Measurements from ENCODE around the gene ATP5MC3.
A peak's percentile ranks its signal among the peaks of the same experiment; 100 is the strongest.

ATP5MC3 gene

DNA sequence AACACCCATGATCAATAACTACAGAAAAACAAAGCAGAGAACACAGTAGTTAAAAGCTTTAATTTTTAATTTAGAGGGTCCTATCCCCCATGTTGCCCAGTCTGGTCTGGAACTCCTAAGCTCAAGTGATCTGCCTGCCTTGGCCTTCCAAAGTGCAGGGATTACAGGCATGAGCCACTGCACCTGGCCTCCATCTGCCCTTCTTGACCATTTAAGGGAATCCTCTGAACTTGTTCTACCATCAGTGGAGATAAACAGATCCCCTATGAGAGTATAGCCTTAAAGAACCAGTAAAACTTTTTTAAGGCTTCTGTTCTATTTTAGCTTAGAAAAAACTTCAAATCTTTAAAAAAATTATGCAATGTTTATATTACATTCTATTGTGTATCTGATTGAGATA, 13.5 kb upstream of the ATP5MC3 start:
- Histone ChIP-seq H3K9me3 (ENCODE audit: control insufficient read depth in 2 of 2, low read length in 2 of 2) (no peaks in the 10 kb centered on the region), H3K27me3 (ENCODE audit: control insufficient read depth in 2 of 2, insufficient read depth in 2 of 2, low read length in 2 of 2) (peaks cover 0 to 2% of the 10 kb centered on the region in 2 donors), H3K4me1 (ENCODE audit: control insufficient read depth in 2 of 2, insufficient read depth in 2 of 2, low read length in 2 of 2) (no peaks in the 10 kb centered on the region), H3K9ac (ENCODE audit: low read depth in 1 of 2, low read length in 2 of 2) (no peak overlapping the region), H3K4me3 (ENCODE audit: low read length in 2 of 2) (no peak overlapping the region), H3K27ac (ENCODE audit: low read depth in 2 of 2, low read length in 2 of 2) (no peak overlapping the region), H3K36me3 (ENCODE audit: control insufficient read depth in 2 of 2, insufficient read depth in 2 of 2, low read length in 2 of 2) (no peaks in the 10 kb centered on the region)

DNA sequence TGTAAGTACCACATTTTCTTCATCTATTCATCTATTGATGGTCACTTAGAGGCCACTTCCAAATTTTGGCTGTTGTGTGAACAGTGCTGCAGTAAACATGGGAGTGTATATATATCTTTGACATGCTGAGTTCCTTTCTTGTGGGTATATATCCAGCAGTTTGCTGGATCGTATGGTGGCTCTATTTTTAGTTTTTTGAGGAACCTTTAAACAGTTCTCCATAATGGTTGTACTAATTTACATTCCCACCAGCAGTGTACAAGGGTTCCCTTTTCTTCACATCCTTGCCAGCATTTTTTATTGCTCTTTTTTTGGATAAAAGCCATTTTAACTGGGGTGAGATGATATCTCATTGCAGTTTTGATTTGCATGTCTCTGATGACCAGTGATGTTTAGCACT, 7.3 kb upstream of the ATP5MC3 start:
- no peak overlapping the region for H3K27ac ChIP-seq (ENCODE audit: low read depth in 2 of 2, low read length in 2 of 2)
- H3K9ac ChIP-seq (ENCODE audit: low read depth in 1 of 2, low read length in 2 of 2), result no peak overlapping the region
- no peak overlapping the region for H3K4me3 ChIP-seq (ENCODE audit: low read length in 2 of 2)
- H3K27me3 ChIP-seq (ENCODE audit: control insufficient read depth in 2 of 2, insufficient read depth in 2 of 2, low read length in 2 of 2), result no peaks in the 10 kb centered on the region
- H3K4me1 ChIP-seq (ENCODE audit: control insufficient read depth in 2 of 2, insufficient read depth in 2 of 2, low read length in 2 of 2), result no peaks in the 10 kb centered on the region
- H3K9me3 ChIP-seq (ENCODE audit: control insufficient read depth in 2 of 2, low read length in 2 of 2), result no peaks in the 10 kb centered on the region
- no peaks in the 10 kb centered on the region for H3K36me3 ChIP-seq (ENCODE audit: control insufficient read depth in 2 of 2, insufficient read depth in 2 of 2, low read length in 2 of 2)

DNA sequence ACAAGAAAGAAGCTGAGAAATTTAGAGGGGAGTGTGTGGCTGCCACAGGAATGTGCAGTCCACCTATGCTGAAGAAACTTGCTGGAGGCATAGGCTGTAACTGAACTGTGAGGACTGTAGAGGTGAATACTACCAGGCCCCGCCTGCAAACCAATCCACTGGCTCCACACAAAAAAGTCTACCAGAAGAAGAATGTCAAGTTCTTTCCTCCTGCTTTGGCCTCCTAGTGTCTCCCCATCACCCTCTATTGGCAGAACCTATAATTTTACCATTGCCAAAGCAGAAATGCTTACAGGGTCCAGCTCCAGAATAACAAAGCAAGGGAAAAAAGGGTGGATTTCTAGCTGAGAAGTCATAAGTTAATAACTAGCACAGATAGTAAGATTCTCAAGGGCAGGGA, 5.9 kb upstream of the ATP5MC3 start:
- Histone ChIP-seq H3K9me3 (ENCODE audit: control insufficient read depth in 2 of 2, low read length in 2 of 2) (no peaks in the 10 kb centered on the region), H3K27ac (ENCODE audit: low read depth in 2 of 2, low read length in 2 of 2) (no peak overlapping the region), H3K9ac (ENCODE audit: low read depth in 1 of 2, low read length in 2 of 2) (no peak overlapping the region), H3K36me3 (ENCODE audit: control insufficient read depth in 2 of 2, insufficient read depth in 2 of 2, low read length in 2 of 2) (no peaks in the 10 kb centered on the region), H3K27me3 (ENCODE audit: control insufficient read depth in 2 of 2, insufficient read depth in 2 of 2, low read length in 2 of 2) (no peaks in the 10 kb centered on the region), H3K4me1 (ENCODE audit: control insufficient read depth in 2 of 2, insufficient read depth in 2 of 2, low read length in 2 of 2) (no peaks in the 10 kb centered on the region), H3K4me3 (ENCODE audit: low read length in 2 of 2) (no peak overlapping the region)

GRCh38 chr2:175183674-175184073, 2.2 kb upstream of the ATP5MC3 start:
- Histone ChIP-seq H3K4me3 (ENCODE audit: low read length in 2 of 2) (no peak overlapping the region), H3K36me3 (ENCODE audit: control insufficient read depth in 2 of 2, insufficient read depth in 2 of 2, low read length in 2 of 2) (peaks cover 11 to 12% of the 10 kb centered on the region in 2 donors), H3K27ac (ENCODE audit: low read depth in 2 of 2, low read length in 2 of 2) (no peak overlapping the region), H3K9me3 (ENCODE audit: control insufficient read depth in 2 of 2, low read length in 2 of 2) (no peaks in the 10 kb centered on the region), H3K4me1 (ENCODE audit: control insufficient read depth in 2 of 2, insufficient read depth in 2 of 2, low read length in 2 of 2) (peaks cover 0 to 4% of the 10 kb centered on the region in 2 donors), H3K9ac (ENCODE audit: low read depth in 1 of 2, low read length in 2 of 2) (no peak overlapping the region), H3K27me3 (ENCODE audit: control insufficient read depth in 2 of 2, insufficient read depth in 2 of 2, low read length in 2 of 2) (no peaks in the 10 kb centered on the region)

- H3K27ac ChIP-seq (ENCODE audit: low read depth in 2 of 2, low read length in 2 of 2), result peak overlapping the region; percentile 94 to 96
- H3K9me3 ChIP-seq (ENCODE audit: control insufficient read depth in 2 of 2, low read length in 2 of 2), result no peaks in the 10 kb centered on the region
- H3K36me3 ChIP-seq (ENCODE audit: control insufficient read depth in 2 of 2, insufficient read depth in 2 of 2, low read length in 2 of 2), result peaks cover 26 to 29% of the 10 kb centered on the region in 2 donors
- H3K4me1 ChIP-seq (ENCODE audit: control insufficient read depth in 2 of 2, insufficient read depth in 2 of 2, low read length in 2 of 2), result peaks cover 0 to 4% of the 10 kb centered on the region in 2 donors
- peak overlapping the region; percentile 90 to 96 for H3K4me3 ChIP-seq (ENCODE audit: low read length in 2 of 2)
- H3K27me3 ChIP-seq (ENCODE audit: control insufficient read depth in 2 of 2, insufficient read depth in 2 of 2, low read length in 2 of 2), result no peaks in the 10 kb centered on the region
- peak overlapping the region; percentile 60 to 99 for H3K9ac ChIP-seq (ENCODE audit: low read depth in 1 of 2, low read length in 2 of 2)
These were observed 383 bp upstream of the ATP5MC3 start for GRCh38 chr2:175181877-175182308.

DNA sequence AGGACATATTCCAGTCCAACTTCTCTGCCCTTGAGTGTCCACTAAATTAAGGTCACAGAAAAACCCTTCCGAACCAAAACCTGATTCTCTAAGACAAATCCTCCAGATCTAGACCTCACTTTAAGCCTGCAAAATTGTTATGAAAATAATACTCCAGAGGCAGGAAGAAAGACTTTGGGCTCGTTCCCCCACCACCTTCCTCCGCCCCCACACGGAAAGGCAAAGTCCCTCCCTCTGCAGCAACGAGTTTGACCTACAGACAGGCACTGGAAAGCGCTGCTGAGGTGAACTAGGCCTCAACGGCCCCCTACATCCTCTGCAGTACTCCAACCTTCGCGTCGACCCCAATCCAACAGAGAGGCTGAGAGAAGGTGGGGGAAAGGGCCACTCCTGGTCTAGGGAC, 808 bp downstream of the ATP5MC3 start:
- Histone ChIP-seq H3K9me3 (ENCODE audit: control insufficient read depth in 2 of 2, low read length in 2 of 2) (no peaks in the 10 kb centered on the region), H3K4me3 (ENCODE audit: low read length in 2 of 2) (peak overlapping the region; percentile 90 to 96), H3K36me3 (ENCODE audit: control insufficient read depth in 2 of 2, insufficient read depth in 2 of 2, low read length in 2 of 2) (peaks cover 35 to 38% of the 10 kb centered on the region in 2 donors), H3K9ac (ENCODE audit: low read depth in 1 of 2, low read length in 2 of 2) (peak overlapping the region; percentile 99), H3K27ac (ENCODE audit: low read depth in 2 of 2, low read length in 2 of 2) (peak overlapping the region; percentile 94 to 96), H3K27me3 (ENCODE audit: control insufficient read depth in 2 of 2, insufficient read depth in 2 of 2, low read length in 2 of 2) (no peaks in the 10 kb centered on the region), H3K4me1 (ENCODE audit: control insufficient read depth in 2 of 2, insufficient read depth in 2 of 2, low read length in 2 of 2) (peaks cover 0 to 4% of the 10 kb centered on the region in 2 donors)

DNA sequence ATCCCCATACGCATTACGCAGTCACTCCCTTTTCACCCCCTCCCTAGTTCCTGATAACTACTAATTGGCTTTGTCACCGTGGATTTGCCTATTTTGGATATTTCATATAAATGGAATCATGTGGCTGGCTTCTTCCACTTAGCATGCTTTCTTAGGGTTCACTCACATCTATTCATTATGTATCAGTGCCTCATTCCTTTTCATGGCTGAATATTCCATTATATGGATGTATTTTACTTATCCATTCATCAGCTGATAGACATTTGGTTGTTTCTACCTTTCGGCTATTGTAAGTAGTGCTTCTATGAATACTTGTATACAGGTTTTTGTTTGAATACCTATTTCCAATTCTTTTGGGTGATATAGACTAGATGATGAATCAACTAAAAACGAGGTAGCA, 4.9 kb downstream of the ATP5MC3 start:
- no peak overlapping the region for H3K4me3 ChIP-seq (ENCODE audit: low read length in 2 of 2)
- no peak overlapping the region for H3K27ac ChIP-seq (ENCODE audit: low read depth in 2 of 2, low read length in 2 of 2)
- H3K9ac ChIP-seq (ENCODE audit: low read depth in 1 of 2, low read length in 2 of 2), result no peak overlapping the region
- no peaks in the 10 kb centered on the region for H3K9me3 ChIP-seq (ENCODE audit: control insufficient read depth in 2 of 2, low read length in 2 of 2)
- peaks cover 0 to under 1% of the 10 kb centered on the region in 2 donors for H3K4me1 ChIP-seq (ENCODE audit: control insufficient read depth in 2 of 2, insufficient read depth in 2 of 2, low read length in 2 of 2)
- peaks cover 47% of the 10 kb centered on the region in 2 donors for H3K36me3 ChIP-seq (ENCODE audit: control insufficient read depth in 2 of 2, insufficient read depth in 2 of 2, low read length in 2 of 2)
- no peaks in the 10 kb centered on the region for H3K27me3 ChIP-seq (ENCODE audit: control insufficient read depth in 2 of 2, insufficient read depth in 2 of 2, low read length in 2 of 2)

DNA sequence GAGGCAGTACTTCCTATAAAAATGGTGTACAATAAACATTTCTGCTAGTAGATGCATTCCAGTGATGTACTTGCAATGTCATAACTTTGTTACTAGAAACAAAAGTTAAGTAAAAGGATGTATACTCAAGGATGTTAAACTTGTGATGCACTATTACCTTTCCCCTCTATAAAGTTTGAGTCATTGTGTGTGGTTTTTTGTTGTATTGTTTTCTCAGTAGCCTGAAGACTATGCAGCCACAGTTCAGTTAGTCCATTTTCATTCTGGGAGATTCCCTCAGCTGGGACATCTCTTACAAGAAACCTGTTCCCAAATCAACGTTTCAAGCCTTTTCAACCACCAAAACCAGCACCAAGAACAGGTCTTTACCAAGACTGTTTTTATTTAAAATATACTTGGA, 5.6 kb downstream of the ATP5MC3 start:
- Histone ChIP-seq H3K4me3 (ENCODE audit: low read length in 2 of 2) (no peak overlapping the region), H3K4me1 (ENCODE audit: control insufficient read depth in 2 of 2, insufficient read depth in 2 of 2, low read length in 2 of 2) (no peaks in the 10 kb centered on the region), H3K27me3 (ENCODE audit: control insufficient read depth in 2 of 2, insufficient read depth in 2 of 2, low read length in 2 of 2) (no peaks in the 10 kb centered on the region), H3K36me3 (ENCODE audit: control insufficient read depth in 2 of 2, insufficient read depth in 2 of 2, low read length in 2 of 2) (peaks cover 47 to 48% of the 10 kb centered on the region in 2 donors), H3K9me3 (ENCODE audit: control insufficient read depth in 2 of 2, low read length in 2 of 2) (no peaks in the 10 kb centered on the region), H3K27ac (ENCODE audit: low read depth in 2 of 2, low read length in 2 of 2) (no peak overlapping the region), H3K9ac (ENCODE audit: low read depth in 1 of 2, low read length in 2 of 2) (no peak overlapping the region)

DNA sequence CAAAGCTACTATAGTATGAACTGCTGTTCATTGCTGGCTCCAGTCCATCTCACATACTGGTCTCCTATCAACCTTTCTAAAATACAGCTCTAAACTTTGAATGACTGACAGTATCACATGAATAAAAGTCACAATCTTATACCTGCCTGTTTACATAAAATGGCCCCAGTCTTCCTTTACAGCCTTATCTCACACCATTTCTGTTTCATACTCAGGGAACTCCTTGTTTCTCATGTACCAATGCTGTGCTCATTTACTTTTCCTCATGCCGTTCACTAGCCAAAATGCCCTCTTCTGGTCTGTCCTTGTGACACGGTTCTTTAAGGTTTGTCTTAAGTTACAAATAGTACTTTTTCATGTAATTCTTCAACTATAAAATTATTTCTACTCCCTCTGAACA, 6.2 kb downstream of the ATP5MC3 start:
- Histone ChIP-seq H3K9ac (ENCODE audit: low read depth in 1 of 2, low read length in 2 of 2) (no peak overlapping the region), H3K4me3 (ENCODE audit: low read length in 2 of 2) (no peak overlapping the region), H3K4me1 (ENCODE audit: control insufficient read depth in 2 of 2, insufficient read depth in 2 of 2, low read length in 2 of 2) (no peaks in the 10 kb centered on the region), H3K36me3 (ENCODE audit: control insufficient read depth in 2 of 2, insufficient read depth in 2 of 2, low read length in 2 of 2) (peaks cover 47 to 48% of the 10 kb centered on the region in 2 donors), H3K9me3 (ENCODE audit: control insufficient read depth in 2 of 2, low read length in 2 of 2) (no peaks in the 10 kb centered on the region), H3K27ac (ENCODE audit: low read depth in 2 of 2, low read length in 2 of 2) (no peak overlapping the region), H3K27me3 (ENCODE audit: control insufficient read depth in 2 of 2, insufficient read depth in 2 of 2, low read length in 2 of 2) (no peaks in the 10 kb centered on the region)

DNA sequence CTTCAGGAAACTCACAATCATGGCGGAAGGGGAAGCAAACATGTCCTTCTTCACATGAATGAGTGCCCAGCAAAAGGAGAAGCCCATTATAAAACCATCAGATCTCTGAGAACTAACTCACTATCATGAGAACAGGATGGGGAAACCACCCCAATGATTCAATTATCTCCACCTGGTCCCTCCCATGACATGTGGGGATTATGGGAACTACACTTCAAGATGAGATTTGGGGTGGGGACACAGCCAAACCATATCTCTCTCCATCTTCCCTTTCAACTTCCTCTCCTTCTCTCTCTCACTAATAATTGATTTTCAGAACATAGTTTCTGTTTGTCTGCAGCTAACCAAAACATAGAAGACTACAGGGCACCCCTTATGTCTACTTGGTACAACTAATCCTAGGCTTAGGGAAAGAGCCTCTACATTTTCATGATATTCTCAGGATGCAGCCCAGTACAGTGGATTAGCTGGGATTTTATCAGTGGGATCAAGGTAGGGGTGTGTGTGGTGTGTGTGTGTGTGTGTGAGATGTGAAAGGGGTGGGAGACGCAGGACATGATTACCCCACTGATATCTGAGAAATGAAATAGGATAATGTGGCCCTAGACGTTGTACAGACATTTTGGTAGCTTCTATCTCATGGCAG, 10.7 kb downstream of the ATP5MC3 start:
- H3K9ac ChIP-seq (ENCODE audit: low read depth in 1 of 2, low read length in 2 of 2), result no peak overlapping the region
- H3K27me3 ChIP-seq (ENCODE audit: control insufficient read depth in 2 of 2, insufficient read depth in 2 of 2, low read length in 2 of 2), result no peaks in the 10 kb centered on the region
- H3K27ac ChIP-seq (ENCODE audit: low read depth in 2 of 2, low read length in 2 of 2), result no peak overlapping the region
- H3K36me3 ChIP-seq (ENCODE audit: control insufficient read depth in 2 of 2, insufficient read depth in 2 of 2, low read length in 2 of 2), result peaks cover 10 to 14% of the 10 kb centered on the region in 2 donors
- peaks cover 4 to 5% of the 10 kb centered on the region in 2 donors for H3K4me1 ChIP-seq (ENCODE audit: control insufficient read depth in 2 of 2, insufficient read depth in 2 of 2, low read length in 2 of 2)
- H3K4me3 ChIP-seq (ENCODE audit: low read length in 2 of 2), result no peak overlapping the region
- H3K9me3 ChIP-seq (ENCODE audit: control insufficient read depth in 2 of 2, low read length in 2 of 2), result no peaks in the 10 kb centered on the region
